Progenitor cell of endocrine pancreas (in vitro differentiated cells): ENCODE results near the gene BROX. TPM values are rescaled to one million over a fixed set of nuclear protein-coding genes. Genes with fewer than 3 reads are reported as not detected.

Source experiments
- DNase-seq: peaks from one replicate; pipeline ENCODE4 v3.0.0; 2021; ENCODE audit warnings: low spot score; ENCODE audit not compliant: unreplicated experiment
- H3K27ac Mint-ChIP-seq: 2 replicates; pipeline ENCODE4 v1.8.0; 2021; ENCODE audit warnings: mild to moderate bottlenecking, moderate library complexity, mixed read lengths
- H3K27me3 Mint-ChIP-seq: 2 replicates; pipeline ENCODE4 v1.8.0; 2021; ENCODE audit warnings: mixed read lengths
- H3K36me3 Mint-ChIP-seq: 2 replicates; pipeline ENCODE4 v1.8.0; 2022; ENCODE audit warnings: mixed read lengths; ENCODE audit not compliant: insufficient read depth
- H3K4me1 Mint-ChIP-seq: 2 replicates; pipeline ENCODE4 v1.8.0; 2021; ENCODE audit warnings: low read depth, mixed read lengths
- H3K4me3 Mint-ChIP-seq: 2 replicates; pipeline ENCODE4 v1.8.0; 2021; ENCODE audit warnings: low read depth, mild to moderate bottlenecking, moderate library complexity, mixed read lengths
- H3K9me3 Mint-ChIP-seq: 2 replicates; pipeline ENCODE4 v1.8.0; 2021; ENCODE audit warnings: low read depth, mixed read lengths
- CTCF ChIP-seq: fragments of 200-600 bp; sonication (generic); IDR thresholded peaks from one replicate; pipeline ENCODE4 v1.5.0; 2021; ENCODE audit warnings: antibody characterized with exemption, mild to moderate bottlenecking; ENCODE audit not compliant: unreplicated experiment
- total RNA-seq: library from RNA; stranded (reverse); gene quantifications from 2 replicates; pipeline ENCODE4 v1.2.1, GENCODE V29; 2021

Gene BROX
- total RNA-seq, 1 donor from 2014 or later: 27.5 TPM

GRCh38 chr1:222767152-222767571 is 54.8 kb downstream of the BROX start:
- DNase-seq: no peak
- Mint-ChIP-seq H3K9me3 (peaks cover 20% of the 10 kb centered on the region), H3K27ac (no peak overlapping the region), H3K36me3 (peaks cover 4% of the 10 kb centered on the region), H3K4me1 (no peaks in the 10 kb centered on the region), H3K27me3 (no peaks in the 10 kb centered on the region), H3K4me3 (no peak overlapping the region)
- TF ChIP-seq CTCF: no peak

GRCh38 chr1:222768592-222768991 is 56.2 kb downstream of the BROX start:
- Mint-ChIP-seq H3K27ac (no peak overlapping the region), H3K4me1 (no peaks in the 10 kb centered on the region), H3K9me3 (peaks cover 19% of the 10 kb centered on the region), H3K4me3 (no peak overlapping the region), H3K27me3 (no peaks in the 10 kb centered on the region), H3K36me3 (peaks cover 4% of the 10 kb centered on the region)
- TF ChIP-seq CTCF: no peak
- no peak for DNase-seq

GRCh38 chr1:222769181-222769580 is 56.8 kb downstream of the BROX start:
- H3K4me1 Mint-ChIP-seq: no peaks in the 10 kb centered on the region
- peaks cover 4% of the 10 kb centered on the region for H3K36me3 Mint-ChIP-seq
- peaks cover 18% of the 10 kb centered on the region for H3K9me3 Mint-ChIP-seq
- no peak overlapping the region for H3K4me3 Mint-ChIP-seq
- no peak for DNase-seq
- TF ChIP-seq CTCF: no peak
- no peaks in the 10 kb centered on the region for H3K27me3 Mint-ChIP-seq
- no peak overlapping the region for H3K27ac Mint-ChIP-seq

GRCh38 chr1:222769971-222770620 is 57.7 kb downstream of the BROX start:
- TF ChIP-seq CTCF: no peak
- H3K4me3 Mint-ChIP-seq: no peak overlapping the region
- H3K27ac Mint-ChIP-seq: no peak overlapping the region
- peaks cover 4% of the 10 kb centered on the region for H3K36me3 Mint-ChIP-seq
- H3K9me3 Mint-ChIP-seq: peaks cover 11% of the 10 kb centered on the region
- H3K4me1 Mint-ChIP-seq: peaks cover 2% of the 10 kb centered on the region
- DNase-seq: no peak
- no peaks in the 10 kb centered on the region for H3K27me3 Mint-ChIP-seq

GRCh38 chr1:222772996-222773379 is 60.6 kb downstream of the BROX start:
- Mint-ChIP-seq H3K4me3 (no peak overlapping the region), H3K27me3 (peaks cover 2% of the 10 kb centered on the region), H3K4me1 (peaks cover 2% of the 10 kb centered on the region), H3K9me3 (peaks cover 9% of the 10 kb centered on the region), H3K36me3 (peaks cover 4% of the 10 kb centered on the region), H3K27ac (no peak overlapping the region)
- TF ChIP-seq CTCF: no peak
- no peak for DNase-seq
